HEK293 (cell line): ENCODE results near the gene PI4KB.

Experiments
- CTCF ChIA-PET: fragments of 350-600 bp; formaldehyde crosslinking; extraction: SDS; loops from one replicate; lab custom pipeline; 2021; ENCODE audit warnings: antibody characterized with exemption; lab: Yijun Ruan, JAX
- POLR2A ChIA-PET: fragments of 300-600 bp; formaldehyde crosslinking; extraction: SDS; loops from one replicate; lab custom pipeline; 2020; ENCODE audit warnings: antibody characterized with exemption, inconsistent platforms; lab: Yijun Ruan, JAX
- H3K27ac ChIP-seq: fragments of 200-500 bp; sonication (Bioruptor generic); 2 replicates; pipeline ENCODE4 v1.5.1; 2014; ENCODE audit warnings: low read depth, low read length, control low read depth, inconsistent platforms; ENCODE audit errors: extremely low read depth
- H3K36me3 ChIP-seq, 2 experiments: fragments of 200-500 bp in 1 of 2; sonication (Bioruptor generic) in 1 of 2; 1 replicate in 1 of 2; 2 replicates in 1 of 2; pipeline ENCODE4 v1.5.1; 2014 to 2017; ENCODE audit warnings: inconsistent platforms in 2 of 2, low read length in 2 of 2; ENCODE audit not compliant: control insufficient read depth in 2 of 2, insufficient read depth in 1 of 2
- H3K4me1 ChIP-seq: fragments of 200-500 bp; sonication (Bioruptor generic); 2 replicates; pipeline ENCODE4 v1.5.1; 2014; ENCODE audit warnings: mild to moderate bottlenecking, low read length, inconsistent platforms; ENCODE audit not compliant: control insufficient read depth, insufficient read depth
- H3K4me3 ChIP-seq: 2 replicates; pipeline ENCODE4 v1.5.1; 2011; ENCODE audit warnings: low read depth, mild to moderate bottlenecking, control low read depth, low read length, moderate library complexity
- H3K9me3 ChIP-seq: fragments of 200-500 bp; sonication (Bioruptor generic); 2 replicates; pipeline ENCODE4 v1.5.1; 2014; ENCODE audit warnings: low read depth, low read length, inconsistent platforms; ENCODE audit not compliant: control insufficient read depth, insufficient read depth
- BCL6B ChIP-seq: fragments of 450-650 bp; formaldehyde crosslinking; IDR thresholded peaks from 2 replicates; pipeline ENCODE4 v1.5.1; 2017; ENCODE audit warnings: missing biosample characterization, missing genetic modification characterization
- FEZF1 ChIP-seq: fragments of 450-650 bp; formaldehyde crosslinking; IDR thresholded peaks from 2 replicates; pipeline ENCODE4 v1.5.1; 2016; ENCODE audit warnings: missing biosample characterization, missing genetic modification characterization
- PBX3 ChIP-seq: sonication (generic); formaldehyde crosslinking; IDR thresholded peaks from 2 replicates; pipeline ENCODE4 v1.8.1; 2022; ENCODE audit warnings: mild to moderate bottlenecking, moderate library complexity, missing genetic modification reagents
- PRDM1 ChIP-seq: fragments of 450-650 bp; formaldehyde crosslinking; IDR thresholded peaks from 2 replicates; pipeline ENCODE4; 2016; ENCODE audit warnings: missing biosample characterization, missing genetic modification characterization
- WT1 ChIP-seq: fragments of 450-650 bp; formaldehyde crosslinking; IDR thresholded peaks from 2 replicates; pipeline ENCODE4 v1.5.1; 2016; ENCODE audit warnings: missing biosample characterization, missing genetic modification characterization
- YY2 ChIP-seq: fragments of 450-650 bp; formaldehyde crosslinking; IDR thresholded peaks from 2 replicates; pipeline ENCODE4 v1.5.1; 2016; ENCODE audit warnings: missing biosample characterization, missing genetic modification characterization
- ZBTB8A ChIP-seq: fragments of 450-650 bp; formaldehyde crosslinking; IDR thresholded peaks from 2 replicates; pipeline ENCODE4 v1.5.1; 2016; ENCODE audit warnings: missing biosample characterization, missing genetic modification characterization
- ZNF112 ChIP-seq: fragments of 450-650 bp; formaldehyde crosslinking; IDR thresholded peaks from 2 replicates; pipeline ENCODE4 v1.5.0; 2017; ENCODE audit warnings: missing biosample characterization, missing genetic modification characterization
- ZNF16 ChIP-seq: fragments of 450-650 bp; formaldehyde crosslinking; IDR thresholded peaks from 2 replicates; pipeline ENCODE4 v1.5.1; 2016; ENCODE audit warnings: low read depth, missing biosample characterization, missing genetic modification characterization
- ZNF2 ChIP-seq: fragments of 450-650 bp; formaldehyde crosslinking; IDR thresholded peaks from 2 replicates; pipeline ENCODE4 v1.5.1; 2016; ENCODE audit warnings: missing biosample characterization, missing genetic modification characterization
- ZNF266 ChIP-seq: fragments of 450-650 bp; formaldehyde crosslinking; IDR thresholded peaks from 2 replicates; pipeline ENCODE4 v1.5.1; 2016; ENCODE audit warnings: missing biosample characterization, missing genetic modification characterization, low read depth
- ZNF302 ChIP-seq: fragments of 450-650 bp; formaldehyde crosslinking; IDR thresholded peaks from 2 replicates; pipeline ENCODE4 v1.5.1; 2016; ENCODE audit warnings: missing biosample characterization, missing genetic modification characterization, low read depth
- ZNF501 ChIP-seq: fragments of 450-650 bp; formaldehyde crosslinking; IDR thresholded peaks from 2 replicates; pipeline ENCODE4 v1.5.1; 2016; ENCODE audit warnings: missing biosample characterization, missing genetic modification characterization
- ZNF600 ChIP-seq: fragments of 450-650 bp; formaldehyde crosslinking; IDR thresholded peaks from 2 replicates; pipeline ENCODE4 v1.5.1; 2016; ENCODE audit warnings: missing biosample characterization, missing genetic modification characterization
- ZNF624 ChIP-seq: fragments of 450-650 bp; formaldehyde crosslinking; IDR thresholded peaks from 2 replicates; pipeline ENCODE4 v1.5.1; 2017; ENCODE audit warnings: missing biosample characterization, missing genetic modification characterization
- ZNF626 ChIP-seq: fragments of 450-650 bp; sonication (Bioruptor Pico); formaldehyde crosslinking; IDR thresholded peaks from 2 replicates; pipeline ENCODE4 v1.5.1; 2018; ENCODE audit warnings: missing biosample characterization, missing genetic modification characterization, inconsistent platforms
- ZNF658 ChIP-seq: fragments of 450-650 bp; formaldehyde crosslinking; IDR thresholded peaks from 2 replicates; pipeline ENCODE4; 2016; ENCODE audit warnings: missing biosample characterization, missing genetic modification characterization
- ZNF660 ChIP-seq: fragments of 450-650 bp; IDR thresholded peaks from 2 replicates; pipeline ENCODE4 v1.5.1; 2018; ENCODE audit warnings: missing biosample characterization, mild to moderate bottlenecking, missing genetic modification characterization
- ZNF843 ChIP-seq: fragments of 450-650 bp; formaldehyde crosslinking; IDR thresholded peaks from 2 replicates; pipeline ENCODE4 v1.5.1; 2016; ENCODE audit warnings: missing biosample characterization, missing genetic modification characterization
- ZXDB ChIP-seq: fragments of 450-650 bp; formaldehyde crosslinking; IDR thresholded peaks from 2 replicates; pipeline ENCODE4 v1.5.1; 2016; ENCODE audit warnings: missing biosample characterization, missing genetic modification characterization
- TF ChIP-seq, protein P1 (sequence below): fragments of 450-650 bp; formaldehyde crosslinking; IDR thresholded peaks from 2 replicates; pipeline ENCODE4 v1.5.1; 2016; ENCODE audit warnings: missing biosample characterization, missing genetic modification characterization
- TF ChIP-seq, protein P2 (sequence below): fragments of 450-650 bp; formaldehyde crosslinking; IDR thresholded peaks from 2 replicates; pipeline ENCODE4 v1.5.1; 2016; ENCODE audit warnings: missing biosample characterization, missing genetic modification characterization
- TF ChIP-seq, protein P3 (sequence below): fragments of 450-650 bp; formaldehyde crosslinking; IDR thresholded peaks from 2 replicates; pipeline ENCODE4 v1.5.1; 2017; ENCODE audit warnings: missing biosample characterization, missing genetic modification characterization
- TF ChIP-seq, protein P4 (sequence below): fragments of 450-650 bp; formaldehyde crosslinking; IDR thresholded peaks from 2 replicates; pipeline ENCODE4 v1.5.1; 2017; ENCODE audit warnings: missing biosample characterization, missing genetic modification characterization

Gene PI4KB

DNA sequence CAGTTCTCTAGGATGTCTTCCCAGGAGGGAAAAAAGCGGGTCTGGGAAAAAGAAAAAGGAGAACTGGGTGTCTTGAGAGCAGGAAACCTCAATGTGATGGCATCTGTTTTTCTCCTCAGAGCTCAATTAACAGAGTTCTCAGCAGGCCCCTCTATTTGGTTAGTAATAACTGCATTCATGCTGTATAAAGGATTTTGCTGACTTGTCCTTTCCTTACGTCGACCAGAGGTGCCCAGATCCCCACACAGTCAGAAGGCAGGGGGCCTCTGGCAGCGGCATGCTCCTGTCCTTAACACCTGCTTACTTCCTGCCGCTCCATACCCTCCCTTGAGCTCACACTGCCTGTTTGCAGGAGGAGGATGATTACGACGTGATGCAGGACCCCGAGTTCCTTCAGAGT is 60.4 kb downstream of the PI4KB start:
- TF ChIP-seq ZNF112, result no peak
- TF ChIP-seq ZXDB, result no peak
- no peak for TF ChIP-seq PBX3
- TF ChIP-seq ZNF600 (tag by site-specific recombination), result peak; percentile 77
- TF ChIP-seq, protein P1, sequence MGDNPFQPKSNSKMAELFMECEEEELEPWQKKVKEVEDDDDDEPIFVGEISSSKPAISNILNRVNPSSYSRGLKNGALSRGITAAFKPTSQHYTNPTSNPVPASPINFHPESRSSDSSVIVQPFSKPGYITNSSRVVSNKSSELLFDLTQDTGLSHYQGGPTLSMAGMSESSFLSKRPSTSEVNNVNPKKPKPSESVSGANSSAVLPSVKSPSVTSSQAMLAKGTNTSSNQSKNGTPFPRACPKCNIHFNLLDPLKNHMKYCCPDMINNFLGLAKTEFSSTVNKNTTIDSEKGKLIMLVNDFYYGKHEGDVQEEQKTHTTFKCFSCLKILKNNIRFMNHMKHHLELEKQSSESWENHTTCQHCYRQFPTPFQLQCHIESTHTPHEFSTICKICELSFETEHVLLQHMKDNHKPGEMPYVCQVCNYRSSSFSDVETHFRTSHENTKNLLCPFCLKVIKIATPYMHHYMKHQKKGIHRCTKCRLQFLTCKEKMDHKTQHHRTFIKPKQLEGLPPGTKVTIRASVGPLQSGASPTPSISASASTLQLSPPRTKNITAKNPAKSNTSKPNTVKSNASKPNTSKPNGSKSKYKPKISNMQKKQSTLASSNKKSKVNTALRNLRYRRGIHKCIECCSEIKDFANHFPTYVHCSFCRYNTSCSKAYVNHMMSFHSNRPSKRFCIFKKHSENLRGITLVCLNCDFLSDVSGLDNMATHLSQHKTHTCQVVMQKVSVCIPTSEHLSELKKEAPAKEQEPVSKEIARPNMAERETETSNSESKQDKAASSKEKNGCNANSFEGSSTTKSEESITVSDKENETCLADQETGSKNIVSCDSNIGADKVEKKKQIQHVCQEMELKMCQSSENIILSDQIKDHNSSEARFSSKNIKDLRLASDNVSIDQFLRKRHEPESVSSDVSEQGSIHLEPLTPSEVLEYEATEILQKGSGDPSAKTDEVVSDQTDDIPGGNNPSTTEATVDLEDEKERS, result no peak
- TF ChIP-seq ZNF843 (tag by site-specific recombination), result no peak
- TF ChIP-seq, all 188 proteins: peak for 1
- H3K27ac ChIP-seq, result no peak overlapping the region
- peaks cover 42 to 77% of the 10 kb centered on the region in 2 experiments; a peak in 2 of 3 replicates for H3K36me3 ChIP-seq
- POLR2A ChIA-PET, result interaction anchor here (0.5 to 2.8 kb wide), 2 partner anchors 15 to 167 kb away, joined by 5 to 13 read pairs; partner anchors contain the start of gene ZNF687
- H3K4me1 ChIP-seq, result no peaks in the 10 kb centered on the region
- no peak overlapping the region for H3K4me3 ChIP-seq
- no peaks in the 10 kb centered on the region for H3K9me3 ChIP-seq
- CTCF ChIA-PET, result no interaction called here

DNA sequence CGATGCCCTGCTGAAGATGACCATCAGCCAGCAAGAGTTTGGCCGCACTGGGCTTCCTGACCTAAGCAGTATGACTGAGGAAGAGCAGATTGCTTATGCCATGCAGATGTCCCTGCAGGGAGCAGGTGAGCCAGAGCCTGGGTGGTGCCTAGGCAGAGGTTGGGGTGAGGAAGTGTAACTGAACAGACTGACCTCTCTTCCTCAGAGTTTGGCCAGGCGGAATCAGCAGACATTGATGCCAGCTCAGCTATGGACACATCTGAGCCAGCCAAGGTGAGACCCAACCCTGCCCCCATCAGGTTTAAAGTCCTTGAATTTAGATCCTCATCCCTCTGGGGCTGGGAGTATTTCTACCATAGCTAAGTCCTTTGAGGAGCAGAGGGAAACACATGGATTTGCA is 60.9 kb downstream of the PI4KB start:
- Histone ChIP-seq H3K27ac (no peak overlapping the region), H3K4me3 (no peak overlapping the region), H3K4me1 (no peaks in the 10 kb centered on the region), H3K9me3 (no peaks in the 10 kb centered on the region), H3K36me3 (peaks cover 45 to 78% of the 10 kb centered on the region in 2 experiments; a peak in 2 of 3 replicates)
- ChIA-PET POLR2A (interaction anchor here (0.5 kb wide), 1 partner anchor 167 kb away, joined by 5 read pairs; no protein-coding TSS in a partner anchor), CTCF (no interaction called here)
- no peak for TF ChIP-seq WT1 (tag by site-specific recombination)
- TF ChIP-seq ZNF624, result no peak
- no peak for TF ChIP-seq FEZF1 (tag by site-specific recombination)
- no peak for TF ChIP-seq ZNF501 (tag by site-specific recombination)
- TF ChIP-seq BCL6B (tag by site-specific recombination), result no peak
- TF ChIP-seq ZNF658 (tag by site-specific recombination), result no peak
- no peak for TF ChIP-seq ZNF16 (tag by site-specific recombination)
- TF ChIP-seq, protein P2, sequence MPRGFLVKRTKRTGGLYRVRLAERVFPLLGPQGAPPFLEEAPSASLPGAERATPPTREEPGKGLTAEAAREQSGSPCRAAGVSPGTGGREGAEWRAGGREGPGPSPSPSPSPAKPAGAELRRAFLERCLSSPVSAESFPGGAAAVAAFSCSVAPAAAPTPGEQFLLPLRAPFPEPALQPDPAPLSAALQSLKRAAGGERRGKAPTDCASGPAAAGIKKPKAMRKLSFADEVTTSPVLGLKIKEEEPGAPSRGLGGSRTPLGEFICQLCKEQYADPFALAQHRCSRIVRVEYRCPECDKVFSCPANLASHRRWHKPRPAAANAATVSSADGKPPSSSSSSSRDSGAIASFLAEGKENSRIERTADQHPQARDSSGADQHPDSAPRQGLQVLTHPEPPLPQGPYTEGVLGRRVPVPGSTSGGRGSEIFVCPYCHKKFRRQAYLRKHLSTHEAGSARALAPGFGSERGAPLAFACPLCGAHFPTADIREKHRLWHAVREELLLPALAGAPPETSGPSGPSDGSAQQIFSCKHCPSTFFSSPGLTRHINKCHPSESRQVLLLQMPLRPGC (tag by site-specific recombination), result no peak
- no peak for TF ChIP-seq ZBTB8A
- TF ChIP-seq ZNF2, result no peak
- TF ChIP-seq, protein P3, sequence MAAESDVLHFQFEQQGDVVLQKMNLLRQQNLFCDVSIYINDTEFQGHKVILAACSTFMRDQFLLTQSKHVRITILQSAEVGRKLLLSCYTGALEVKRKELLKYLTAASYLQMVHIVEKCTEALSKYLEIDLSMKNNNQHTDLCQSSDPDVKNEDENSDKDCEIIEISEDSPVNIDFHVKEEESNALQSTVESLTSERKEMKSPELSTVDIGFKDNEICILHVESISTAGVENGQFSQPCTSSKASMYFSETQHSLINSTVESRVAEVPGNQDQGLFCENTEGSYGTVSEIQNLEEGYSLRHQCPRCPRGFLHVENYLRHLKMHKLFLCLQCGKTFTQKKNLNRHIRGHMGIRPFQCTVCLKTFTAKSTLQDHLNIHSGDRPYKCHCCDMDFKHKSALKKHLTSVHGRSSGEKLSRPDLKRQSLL (tag by site-specific recombination), result no peak
- TF ChIP-seq, protein P4, sequence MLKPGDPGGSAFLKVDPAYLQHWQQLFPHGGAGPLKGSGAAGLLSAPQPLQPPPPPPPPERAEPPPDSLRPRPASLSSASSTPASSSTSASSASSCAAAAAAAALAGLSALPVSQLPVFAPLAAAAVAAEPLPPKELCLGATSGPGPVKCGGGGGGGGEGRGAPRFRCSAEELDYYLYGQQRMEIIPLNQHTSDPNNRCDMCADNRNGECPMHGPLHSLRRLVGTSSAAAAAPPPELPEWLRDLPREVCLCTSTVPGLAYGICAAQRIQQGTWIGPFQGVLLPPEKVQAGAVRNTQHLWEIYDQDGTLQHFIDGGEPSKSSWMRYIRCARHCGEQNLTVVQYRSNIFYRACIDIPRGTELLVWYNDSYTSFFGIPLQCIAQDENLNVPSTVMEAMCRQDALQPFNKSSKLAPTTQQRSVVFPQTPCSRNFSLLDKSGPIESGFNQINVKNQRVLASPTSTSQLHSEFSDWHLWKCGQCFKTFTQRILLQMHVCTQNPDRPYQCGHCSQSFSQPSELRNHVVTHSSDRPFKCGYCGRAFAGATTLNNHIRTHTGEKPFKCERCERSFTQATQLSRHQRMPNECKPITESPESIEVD (tag by site-specific recombination), result no peak
- no peak for TF ChIP-seq YY2 (tag by site-specific recombination)
- TF ChIP-seq ZNF626 (tag by site-specific recombination), result no peak
- no peak for TF ChIP-seq ZNF266 (tag by site-specific recombination)
- no peak for TF ChIP-seq PRDM1 (tag by site-specific recombination)
- no peak for TF ChIP-seq ZNF660 (tag by site-specific recombination)
- TF ChIP-seq ZNF302, result no peak
